Mucosa of descending colon (tissue), 3 donors: Measurements from ENCODE around the gene KDM6A. TPM values are rescaled to one million over a fixed set of nuclear protein-coding genes. Genes with fewer than 3 reads are reported as not detected.
A peak's percentile ranks its signal among the peaks of the same experiment; 100 is the strongest.

Source experiments
- ATAC-seq: fragments of 200-7000 bp; cut with Tn5 transposase; one replicate; pipeline ENCODE4 v1.9.1; 2020; ENCODE audit warnings: mild to moderate bottlenecking, moderate library complexity
- DNase-seq, 3 donors: peaks; one replicate each; pipeline ENCODE4 v3.0.0-alpha.2; 2020
- H3K36me3 ChIP-seq: fragments of 200-600 bp; one replicate; pipeline ENCODE4 v1.8.0; 2021; ENCODE audit warnings: low read depth, mild to moderate bottlenecking
- H3K4me1 ChIP-seq: fragments of 200-600 bp; one replicate; pipeline ENCODE4 v1.8.0; 2021; ENCODE audit warnings: low read depth, mild to moderate bottlenecking
- H3K4me3 ChIP-seq: fragments of 200-600 bp; one replicate; pipeline ENCODE4 v1.8.0; 2021; ENCODE audit warnings: mild to moderate bottlenecking
- H3K9me3 ChIP-seq: fragments of 200-600 bp; one replicate; pipeline ENCODE4 v1.8.0; 2021; ENCODE audit warnings: mild to moderate bottlenecking
- CTCF ChIP-seq: fragments of 200-600 bp; IDR thresholded peaks from one replicate; pipeline ENCODE4 v1.8.0; 2022; ENCODE audit warnings: antibody characterized with exemption, mild to moderate bottlenecking
- intact Hi-C, 2 donors: fragments of 100-400 bp; cut with DNase I in 1 of 2; cut with micrococcal nuclease in 1 of 2; formaldehyde crosslinking; loops; one replicate each; pipeline versions ENCODE4 v1.11.0 to v1.11.1; 2022; cut with DNase I, micrococcal nuclease
- total RNA-seq, 3 donors: library from RNA; stranded (reverse); fragmentation: NEBNext Ultra II Directional in 2 of 3; extraction: Animal tissue kit (Norgen Biotek cat#: 25700) in 2 of 3; gene quantifications; one replicate each; pipeline versions ENCODE4 v1.2.1 to v1.2.4, GENCODE V29; 2021 to 2023
- donor health status: DM: no; HTN: no; CAD: no; lungs with moderate emphysema.
- donor health status: DM: no; HTN: no; CAD: no.
- donor health status: DM: no; HTN: yes; CAD: no.

Gene KDM6A
- total RNA-seq, 3 donors from 2014 or later, result 24.0 to 41.5 (median 36.5) TPM

- no peak for TF ChIP-seq CTCF
- Histone ChIP-seq H3K4me1 (no peaks in the 10 kb centered on the region), H3K4me3 (no peak overlapping the region), H3K36me3 (no peaks in the 10 kb centered on the region), H3K9me3 (no peaks in the 10 kb centered on the region)
- peak; percentile 61 for ATAC-seq
- intact Hi-C loops, result no loop called here
- DNase-seq, result no peak
Measured at GRCh38 chrX:45083314-45083713, 210.3 kb downstream of the KDM6A start.

- no peak for TF ChIP-seq CTCF
- Histone ChIP-seq H3K4me3 (no peak overlapping the region), H3K36me3 (no peaks in the 10 kb centered on the region), H3K4me1 (no peaks in the 10 kb centered on the region), H3K9me3 (no peaks in the 10 kb centered on the region)
- intact Hi-C loops, result no loop called here
- DNase-seq (no peak), ATAC-seq (no peak)
Measured at GRCh38 chrX:45110494-45110893, 237.5 kb downstream of the KDM6A start.

GRCh38 chrX:45126158-45126557 lies 253.2 kb downstream of the KDM6A start:
- Histone ChIP-seq H3K4me3 (no peak overlapping the region), H3K9me3 (no peaks in the 10 kb centered on the region), H3K36me3 (no peaks in the 10 kb centered on the region), H3K4me1 (no peaks in the 10 kb centered on the region)
- intact Hi-C loops, result no loop called here
- DNase-seq (no peak), ATAC-seq (no peak)
- no peak for TF ChIP-seq CTCF

GRCh38 chrX:45128896-45129454 lies 256.0 kb downstream of the KDM6A start:
- H3K4me3 ChIP-seq, result no peak overlapping the region
- intact Hi-C loops, result no loop called here
- ATAC-seq (no peak), DNase-seq (no peak)
- no peaks in the 10 kb centered on the region for H3K36me3 ChIP-seq
- no peaks in the 10 kb centered on the region for H3K9me3 ChIP-seq
- TF ChIP-seq CTCF, result no peak
- H3K4me1 ChIP-seq, result no peaks in the 10 kb centered on the region

GRCh38 chrX:45133465-45133864 lies 260.5 kb downstream of the KDM6A start:
- no peaks in the 10 kb centered on the region for H3K4me1 ChIP-seq
- intact Hi-C loops, result no loop called here
- DNase-seq, result no peak
- ATAC-seq, result no peak
- no peaks in the 10 kb centered on the region for H3K9me3 ChIP-seq
- H3K36me3 ChIP-seq, result no peaks in the 10 kb centered on the region
- no peak overlapping the region for H3K4me3 ChIP-seq
- TF ChIP-seq CTCF, result no peak

- ATAC-seq (no peak), DNase-seq (no peak)
Measured at GRCh38 chrX:45134315-45134731, 261.3 kb downstream of the KDM6A start.

More at GRCh38 chrX:45134315-45134731, 261.3 kb downstream of the KDM6A start:
- Histone ChIP-seq H3K36me3 (no peaks in the 10 kb centered on the region), H3K4me1 (no peaks in the 10 kb centered on the region), H3K9me3 (no peaks in the 10 kb centered on the region), H3K4me3 (no peak overlapping the region)
- intact Hi-C loops, result no loop called here
- no peak for TF ChIP-seq CTCF
